Heart right ventricle (tissue), 16 donors: ENCODE measurements around the gene ZBTB46. TPM values are rescaled to one million over a fixed set of nuclear protein-coding genes. Genes with fewer than 3 reads are reported as not detected.

Source experiments
- ATAC-seq, 8 donors: fragments of 200-7000 bp; cut with Tn5 transposase; one replicate each; pipeline ENCODE4 v1.9.1; 2020; ENCODE audit warnings: mild to moderate bottlenecking in 8 of 8, moderate library complexity in 8 of 8, moderate number of reproducible peaks in 1 of 8
- DNase-seq, 2 donors: peaks; one replicate each; pipeline ENCODE4 v3.0.0-alpha.2; 2020
- H3K27ac ChIP-seq, 10 donors: fragments of 200-600 bp; sonication (generic) in 2 of 10; one replicate each; pipeline versions ENCODE4 v1.5.0 to v1.8.0; 2020 to 2022; ENCODE audit warnings: mild to moderate bottlenecking in 3 of 10
- H3K27me3 ChIP-seq, 7 donors: fragments of 200-600 bp; one replicate each; pipeline ENCODE4 v1.8.0; 2021 to 2022; ENCODE audit warnings: mild to moderate bottlenecking in 2 of 7
- H3K36me3 ChIP-seq, 9 donors: fragments of 200-600 bp; sonication (generic) in 1 of 9; one replicate each; pipeline versions ENCODE4 v1.5.0 to v1.8.0; 2020 to 2022; ENCODE audit warnings: mild to moderate bottlenecking in 2 of 9
- H3K4me1 ChIP-seq, 9 donors: fragments of 200-600 bp; sonication (generic) in 1 of 9; one replicate each; pipeline versions ENCODE4 v1.5.0 to v1.8.0; 2020 to 2022; ENCODE audit warnings: mild to moderate bottlenecking in 4 of 9
- H3K4me3 ChIP-seq, 10 donors: fragments of 200-600 bp; sonication (generic) in 2 of 10; one replicate each; pipeline versions ENCODE4 v1.5.0 to v1.8.0; 2020 to 2022; ENCODE audit warnings: mild to moderate bottlenecking in 7 of 10, moderate library complexity in 2 of 10
- H3K9me3 ChIP-seq, 11 donors: fragments of 200-600 bp in 10 of 11; sonication (generic) in 2 of 11; one replicate each; pipeline versions ENCODE4 v1.5.0 to v1.8.0; 2013 to 2022; ENCODE audit warnings: mild to moderate bottlenecking in 2 of 11, control low read depth in 1 of 11, moderate library complexity in 1 of 11
- WGBS, 2 donors: extraction: QIAGEN DNeasy Blood & Tissue Kit; methylation state at CpG; one replicate each; pipeline ENCODE4 v1.1.7; 2013; ENCODE audit warnings: inconsistent platforms in 1 of 2; 5-methylcytosine and 5-hydroxymethylcytosine counted together
- intact Hi-C, 10 donors: fragments of 100-400 bp; cut with DNase I; formaldehyde crosslinking; loops; one replicate each; pipeline versions ENCODE4 v1.11.1 to v1.14.2; 2022
- long read RNA-seq, 3 donors: library from polyadenylated mRNA; unstranded; transcript quantifications; one replicate each; pipeline ENCODE4 v2.0.0, GENCODE V29; 2020 to 2021
- polyA plus RNA-seq, 2 donors: library from polyadenylated mRNA; stranded (reverse); fragments of 200-250 nt; gene quantifications; one replicate each; pipeline ENCODE4 v1.2.3, GENCODE V29; 2013
- total RNA-seq, 10 donors: library from RNA; stranded (reverse); fragmentation: NEBNext Ultra II Directional in 3 of 10; extraction: Animal tissue kit (Norgen Biotek cat#: 25700) in 3 of 10; gene quantifications; one replicate each; pipeline versions ENCODE4 v1.2.1 to v1.2.4, GENCODE V29; 2021 to 2023
- TF ChIP-seq, protein P1 (sequence below), 9 donors: fragments of 200-600 bp; sonication (generic) in 2 of 9; IDR thresholded peaks; one replicate each; pipeline versions ENCODE4 v1.5.0 to v1.8.0; 2021 to 2022; ENCODE audit warnings: antibody characterized with exemption in 9 of 9, mild to moderate bottlenecking in 5 of 9, moderate library complexity in 1 of 9
- donor health status: Arrhythmogenic right ventricular cardiomyopathy.
- donor health status: ischemic (EF 13 %, LVEDD 7.1; RV severe dilation, severe dysfunction).
- donor health status: healthy with polysubstance abuse.
- donor health status: DM: no; HTN: yes; CAD: no.
- donor health status: DM: no; HTN: no; CAD: no.
- donor health status: ischemic (EF 25% LVEDD 6.9; RV normal size, moderate dysfunction).
- donor health status: ischemic (EF 25% LVEDD 5.7; RV mildly dilated, moderate dysfunction).
- donor health status: healthy.
- donor health status: DM: yes; HTN: yes; CAD: no.
- donor health status: Ischemic cardiomyopathy.
- donor health status: ischemic (EF 35%, LVEDD 5.7; RV mildly dilated, moderate dysfunction).
- donor health status: nonischemic (EF 11% LVEDD 7.7; RV severe dilation, severe dysfunction).
- donor health status: DM: yes; HTN: yes; CAD: no.
- donor health status: PGD.
- donor health status: ischemic (EF 29% LVEDD 5.4; RV normal size, mild dysfunction).
- donor health status: nonischemic (EF 23%, LVEDD 6.1; RV moderate dilation, normal function).

Gene ZBTB46, protein sequence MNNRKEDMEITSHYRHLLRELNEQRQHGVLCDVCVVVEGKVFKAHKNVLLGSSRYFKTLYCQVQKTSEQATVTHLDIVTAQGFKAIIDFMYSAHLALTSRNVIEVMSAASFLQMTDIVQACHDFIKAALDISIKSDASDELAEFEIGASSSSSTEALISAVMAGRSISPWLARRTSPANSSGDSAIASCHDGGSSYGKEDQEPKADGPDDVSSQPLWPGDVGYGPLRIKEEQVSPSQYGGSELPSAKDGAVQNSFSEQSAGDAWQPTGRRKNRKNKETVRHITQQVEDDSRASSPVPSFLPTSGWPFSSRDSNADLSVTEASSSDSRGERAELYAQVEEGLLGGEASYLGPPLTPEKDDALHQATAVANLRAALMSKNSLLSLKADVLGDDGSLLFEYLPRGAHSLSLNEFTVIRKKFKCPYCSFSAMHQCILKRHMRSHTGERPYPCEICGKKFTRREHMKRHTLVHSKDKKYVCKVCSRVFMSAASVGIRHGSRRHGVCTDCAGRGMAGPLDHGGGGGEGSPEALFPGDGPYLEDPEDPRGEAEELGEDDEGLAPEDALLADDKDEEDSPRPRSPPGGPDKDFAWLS
- total RNA-seq (10 to 100 TPM; 10.2 to 25.4 (median 14.7) TPM), polyA plus RNA-seq (10 to 100 TPM in 1 of 2 donors, 1 to 10 TPM in 1; 5.6 to 10.3 TPM)
- long read RNA-seq, donor 1, full-length matches to known transcripts = 2 of 26 reads
- long read RNA-seq, donor 1, partial matches to known transcripts = 9 of 26 reads
- long read RNA-seq, donor 1, other reads (novel, unspliced or antisense) = 15 of 26 reads
- long read RNA-seq, donor 2, full-length matches to known transcripts = 2 of 45 reads
- long read RNA-seq, donor 2, partial matches to known transcripts = 15 of 45 reads
- long read RNA-seq, donor 2, other reads (novel, unspliced or antisense) = 28 of 45 reads
- long read RNA-seq, donor 3, partial matches to known transcripts = 9 of 39 reads
- long read RNA-seq, donor 3, other reads (novel, unspliced or antisense) = 30 of 39 reads

DNA sequence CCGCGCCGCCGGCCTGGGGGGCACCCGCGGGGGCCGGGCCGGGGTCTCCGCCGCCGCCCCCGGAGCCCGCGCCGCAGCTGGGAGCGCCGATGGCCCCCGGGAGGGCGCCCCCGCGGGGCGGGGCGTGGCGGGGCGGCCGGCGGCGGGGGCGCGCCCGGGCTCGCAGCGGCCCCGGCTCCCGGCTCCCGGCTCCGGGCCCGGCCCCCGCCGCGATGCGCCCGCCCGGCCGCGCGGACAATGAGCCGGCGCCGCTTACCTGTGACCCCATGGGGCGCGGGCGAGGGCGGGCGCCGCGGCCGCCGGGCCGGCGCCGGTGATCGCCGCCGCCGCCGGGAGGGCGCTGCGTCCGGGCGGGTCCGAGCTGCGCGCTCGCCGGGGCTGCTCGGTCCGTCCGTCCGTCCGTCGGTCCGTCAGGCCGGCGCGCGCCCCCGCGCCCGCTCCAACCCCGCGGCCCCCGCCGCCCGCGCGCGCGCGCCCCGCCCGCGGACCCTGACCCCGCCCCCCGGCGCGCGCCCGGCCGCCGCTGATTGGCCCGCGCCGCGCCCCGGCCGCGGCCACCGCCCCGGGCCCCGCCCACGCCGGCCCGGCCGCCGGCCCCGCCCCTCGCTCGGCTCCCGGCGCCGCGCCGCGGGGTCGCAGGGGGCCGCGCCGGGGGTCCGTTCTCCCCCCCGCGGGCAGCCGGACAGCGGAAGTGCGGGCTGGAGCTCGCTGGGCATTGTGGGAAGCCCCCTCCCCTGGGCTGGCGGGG lies at the start of gene ZBTB46:
Gene ZBTB46, minus strand, starts transcription at position 424 of the 748 bp plus-strand sequence. CDS start 40,507 bp downstream, outside the sequence.
- no peaks in the 10 kb centered on the region for H3K36me3 ChIP-seq
- TF ChIP-seq, protein P1, sequence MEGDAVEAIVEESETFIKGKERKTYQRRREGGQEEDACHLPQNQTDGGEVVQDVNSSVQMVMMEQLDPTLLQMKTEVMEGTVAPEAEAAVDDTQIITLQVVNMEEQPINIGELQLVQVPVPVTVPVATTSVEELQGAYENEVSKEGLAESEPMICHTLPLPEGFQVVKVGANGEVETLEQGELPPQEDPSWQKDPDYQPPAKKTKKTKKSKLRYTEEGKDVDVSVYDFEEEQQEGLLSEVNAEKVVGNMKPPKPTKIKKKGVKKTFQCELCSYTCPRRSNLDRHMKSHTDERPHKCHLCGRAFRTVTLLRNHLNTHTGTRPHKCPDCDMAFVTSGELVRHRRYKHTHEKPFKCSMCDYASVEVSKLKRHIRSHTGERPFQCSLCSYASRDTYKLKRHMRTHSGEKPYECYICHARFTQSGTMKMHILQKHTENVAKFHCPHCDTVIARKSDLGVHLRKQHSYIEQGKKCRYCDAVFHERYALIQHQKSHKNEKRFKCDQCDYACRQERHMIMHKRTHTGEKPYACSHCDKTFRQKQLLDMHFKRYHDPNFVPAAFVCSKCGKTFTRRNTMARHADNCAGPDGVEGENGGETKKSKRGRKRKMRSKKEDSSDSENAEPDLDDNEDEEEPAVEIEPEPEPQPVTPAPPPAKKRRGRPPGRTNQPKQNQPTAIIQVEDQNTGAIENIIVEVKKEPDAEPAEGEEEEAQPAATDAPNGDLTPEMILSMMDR (IDR thresholded peaks at IDR 0.05) = no peak
- DNase-seq (peak; percentile 62 to 76), ATAC-seq (peak in 5 of 8 donors; percentile 7 to 51 (median 36))
- peak within 1 kb of the TSS; percentile 42 to 97 (median 70) for H3K4me3 ChIP-seq
- no peaks in the 10 kb centered on the region for H3K9me3 ChIP-seq
- H3K4me1 ChIP-seq = peaks cover 26 to 75% (median 66%) of the 10 kb centered on the region in 9 donors
- H3K27me3 ChIP-seq = peaks cover 0 to 63% (median 0%) of the 10 kb centered on the region in 7 donors
- peak within 1 kb of the TSS; percentile 80 to 98 (median 90) for H3K27ac ChIP-seq
- WGBS, 2 donors = 1 to 2% methylated on average over 35 to 142 of the region's 147 CpGs
- intact Hi-C loops = loop anchor here in 2 of 10 donors (1.0 to 2.0 kb wide), 2 partner anchors 28 to 29 kb away; no protein-coding TSS in a partner anchor

DNA sequence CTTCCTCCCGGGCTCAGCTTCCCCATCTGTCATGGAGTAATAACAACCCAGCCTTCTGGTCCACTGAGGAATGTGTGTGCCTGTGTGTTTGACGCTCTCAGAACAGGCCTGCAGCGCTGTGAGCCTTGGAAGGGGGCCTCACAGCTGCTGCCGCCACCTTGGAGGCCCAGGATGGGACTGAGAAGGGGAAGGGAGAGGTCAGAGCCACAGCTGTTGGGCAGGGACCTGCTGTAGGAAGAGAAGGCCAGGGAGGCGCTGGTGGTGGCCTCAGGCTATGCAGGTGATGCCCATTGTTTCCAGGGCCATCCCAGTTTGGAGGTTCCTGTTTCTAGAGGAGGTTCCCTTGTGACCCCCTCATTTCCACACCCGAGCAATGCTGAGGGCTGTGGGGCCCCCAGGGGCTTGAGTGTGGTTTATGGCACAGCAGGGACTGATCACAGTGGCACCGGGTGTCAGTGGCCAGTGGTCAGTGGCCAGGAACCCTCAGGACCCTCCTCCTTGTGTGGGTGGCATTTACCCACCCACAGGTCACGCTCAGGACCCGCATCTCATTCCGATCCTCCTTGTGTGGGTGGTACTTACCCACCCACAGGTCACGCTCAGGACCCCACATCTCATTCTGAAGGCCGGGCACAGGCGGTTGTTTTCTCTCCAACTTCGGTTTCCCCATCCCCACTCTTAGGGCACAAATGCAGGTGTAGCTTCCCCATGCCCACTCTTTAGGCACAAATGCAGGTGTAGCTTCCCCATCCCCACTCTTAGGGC lies 48.0 kb upstream of the ZBTB46 start:
- TF ChIP-seq, protein P1 (IDR thresholded peaks at IDR 0.05) = no peak
- 92 to 94% methylated on average over 14 of the region's 14 CpGs for WGBS, 2 donors
- DNase-seq = no peak
- Histone ChIP-seq H3K9me3 (no peaks in the 10 kb centered on the region), H3K27ac (no peak overlapping the region), H3K4me1 (peaks cover 0 to 18% (median 4%) of the 10 kb centered on the region in 9 donors), H3K4me3 (no peak overlapping the region), H3K36me3 (peaks cover 0 to 91% (median 27%) of the 10 kb centered on the region in 9 donors), H3K27me3 (no peaks in the 10 kb centered on the region)
- intact Hi-C loops = no loop called here
- ATAC-seq = no peak

GRCh38 chr20:63877755-63878470 lies 46.8 kb upstream of the ZBTB46 start:
- no peak overlapping the region for H3K27ac ChIP-seq
- WGBS, 2 donors = 87 to 88% methylated on average over 32 of the region's 32 CpGs
- H3K36me3 ChIP-seq = peaks cover 0 to 89% (median 27%) of the 10 kb centered on the region in 9 donors
- DNase-seq (no peak), ATAC-seq (no peak)
- no peak overlapping the region for H3K4me3 ChIP-seq
- intact Hi-C loops = no loop called here
- no peaks in the 10 kb centered on the region for H3K27me3 ChIP-seq
- TF ChIP-seq, protein P1 (IDR thresholded peaks at IDR 0.05) = no peak
- H3K9me3 ChIP-seq = no peaks in the 10 kb centered on the region
- H3K4me1 ChIP-seq = peaks cover 0 to 25% (median 4%) of the 10 kb centered on the region in 9 donors
